HG03571 (cell line): ENCODE data around the gene ZNF746.

Experiments
- ATAC-seq: cut with Tn5 transposase; IDR thresholded peaks from one replicate; pipeline ENCODE4 v1.9.1; 2021; ENCODE audit not compliant: unreplicated experiment

The ZNF746 gene

GRCh38 chr7:149490083-149490760 lies 7.4 kb downstream of the ZNF746 start:
- ATAC-seq: no peak

GRCh38 chr7:149489391-149490024 lies 8.1 kb downstream of the ZNF746 start:
- no peak for ATAC-seq

DNA sequence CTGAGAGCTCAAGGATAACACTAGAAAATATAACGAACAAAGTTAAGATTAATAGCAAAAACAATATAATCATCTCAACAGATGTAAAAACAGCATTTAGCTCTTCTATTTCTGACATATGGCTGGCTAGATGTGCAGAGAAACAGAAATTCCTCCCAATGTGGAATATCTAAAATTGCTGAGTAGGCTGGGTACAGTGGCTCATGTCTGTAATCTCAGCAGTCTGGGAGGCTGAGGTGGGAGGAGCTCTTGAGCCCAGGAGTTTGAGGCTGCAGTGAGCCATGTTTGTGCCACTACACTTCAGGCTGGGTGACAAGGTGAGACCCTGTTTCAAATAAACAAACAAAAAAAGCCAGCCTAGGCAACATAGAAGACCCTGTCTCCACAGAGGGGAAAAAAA lies 18.0 kb downstream of the ZNF746 start:
- no peak for ATAC-seq

DNA sequence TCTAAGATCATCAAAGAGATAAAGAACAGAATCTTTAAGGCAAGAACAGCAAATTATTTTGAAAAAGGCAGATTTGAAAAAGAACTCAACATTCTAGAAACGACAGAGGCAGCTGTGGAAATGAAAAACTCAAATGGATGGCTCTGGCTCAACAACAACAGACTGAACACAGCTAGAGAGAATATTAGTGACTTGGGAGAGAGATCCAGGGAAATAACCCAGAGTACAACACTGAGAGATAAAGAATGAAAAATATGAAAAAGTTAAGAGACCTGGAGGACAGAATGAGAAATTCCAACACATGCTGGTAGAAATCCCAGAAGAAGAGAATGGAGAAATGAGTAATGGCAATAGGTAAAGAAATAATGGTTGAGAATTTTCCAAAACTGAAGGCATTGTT lies 18.9 kb downstream of the ZNF746 start:
- ATAC-seq: no peak

DNA sequence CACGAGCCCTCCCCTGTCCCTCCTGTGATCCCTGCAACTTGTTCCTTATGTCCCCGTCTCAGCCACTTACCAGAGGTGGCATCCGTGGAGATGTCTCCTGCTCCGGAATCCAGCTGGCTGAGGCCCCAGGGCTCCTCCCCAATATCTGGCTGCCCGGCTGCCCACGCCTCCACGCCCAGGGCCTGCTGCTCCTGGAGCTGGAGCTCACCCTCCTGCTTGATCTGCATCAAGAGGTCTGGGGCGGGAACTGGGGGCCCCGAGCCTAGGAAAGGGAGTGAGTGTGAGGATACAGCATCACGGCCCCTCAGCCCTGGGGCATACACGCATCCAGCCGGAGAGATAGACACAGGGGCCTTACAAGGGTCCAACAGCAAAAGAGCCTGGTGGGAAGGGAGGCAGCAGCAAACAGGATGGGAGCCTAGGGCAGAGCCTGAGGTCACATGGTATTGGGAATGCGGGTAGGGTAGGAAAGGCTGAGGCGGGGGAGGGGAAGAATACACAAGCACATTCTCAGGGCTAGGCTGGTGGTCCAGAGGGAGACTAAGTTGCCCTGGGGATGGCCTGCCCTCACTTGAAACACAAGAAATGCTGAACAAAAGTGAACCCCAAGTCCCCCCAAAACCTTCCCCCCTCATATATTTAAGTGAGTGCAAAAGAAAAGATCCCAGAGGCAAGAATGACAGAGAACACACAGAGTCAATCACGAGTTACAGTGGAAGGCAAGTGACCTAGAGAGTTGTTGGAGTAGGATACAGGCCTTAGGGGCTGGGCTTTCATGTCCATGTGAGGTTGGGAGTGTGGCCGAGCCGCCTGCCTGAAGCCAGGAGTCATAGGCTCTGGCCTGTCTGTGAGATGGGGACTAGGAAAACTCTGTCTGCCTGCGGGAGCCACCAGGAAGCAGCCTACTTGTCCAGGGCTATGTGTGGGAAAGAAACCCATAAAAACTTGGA lies 19.8 kb downstream of the ZNF746 start:
- ATAC-seq: no peak

GRCh38 chr7:149476791-149477190 lies 20.8 kb downstream of the ZNF746 start:
- no peak for ATAC-seq

- ATAC-seq: no peak
Measured at GRCh38 chr7:149475121-149476045, 22.2 kb downstream of the ZNF746 start.

DNA sequence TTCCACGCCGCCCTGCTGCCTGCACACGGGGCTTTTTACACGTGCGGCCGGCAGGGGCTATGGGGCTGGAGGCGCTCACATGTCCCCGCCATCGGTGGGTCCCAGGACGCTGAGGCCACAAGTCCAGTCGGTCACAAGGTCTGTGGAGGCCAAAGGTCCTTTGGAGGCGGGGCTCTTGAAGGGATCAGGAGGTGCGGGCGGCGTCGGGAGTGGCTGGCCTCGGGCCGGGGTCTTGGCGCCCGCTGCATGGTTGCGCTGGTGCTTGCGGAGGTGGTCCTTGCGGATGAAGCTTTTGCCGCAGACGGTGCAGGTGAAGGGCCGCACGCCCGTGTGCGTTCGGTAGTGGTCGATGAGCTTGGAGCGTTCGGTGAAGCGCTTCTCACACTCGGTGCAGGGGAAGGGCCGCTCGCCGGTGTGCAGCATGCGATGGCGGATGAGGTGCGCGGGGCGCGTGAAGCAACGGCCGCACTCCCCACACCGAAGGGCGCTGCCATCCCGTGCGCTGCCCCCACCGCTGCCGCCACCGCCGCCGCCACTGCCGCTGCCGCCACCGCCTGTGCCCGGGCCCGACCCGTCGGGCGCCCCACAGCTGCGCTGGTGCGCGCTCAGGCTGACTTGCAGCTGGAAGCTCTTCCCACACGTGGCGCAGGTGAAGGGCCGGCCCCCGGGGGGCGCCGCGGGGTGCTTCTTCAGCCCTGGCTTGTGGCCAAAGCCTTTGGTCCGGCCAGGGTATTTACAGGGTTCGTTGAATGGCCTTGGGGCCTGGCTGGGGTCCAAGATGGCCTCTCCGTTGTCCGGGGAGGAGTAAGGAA lies 23.1 kb downstream of the ZNF746 start:
- ATAC-seq: no peak

GRCh38 chr7:149473251-149473650 lies 24.4 kb downstream of the ZNF746 start:
- no peak for ATAC-seq

- ATAC-seq: no peak
Measured at GRCh38 chr7:149471289-149471953, 26.2 kb downstream of the ZNF746 start.

GRCh38 chr7:149469806-149470205 lies 27.8 kb downstream of the ZNF746 start:
- ATAC-seq: no peak

DNA sequence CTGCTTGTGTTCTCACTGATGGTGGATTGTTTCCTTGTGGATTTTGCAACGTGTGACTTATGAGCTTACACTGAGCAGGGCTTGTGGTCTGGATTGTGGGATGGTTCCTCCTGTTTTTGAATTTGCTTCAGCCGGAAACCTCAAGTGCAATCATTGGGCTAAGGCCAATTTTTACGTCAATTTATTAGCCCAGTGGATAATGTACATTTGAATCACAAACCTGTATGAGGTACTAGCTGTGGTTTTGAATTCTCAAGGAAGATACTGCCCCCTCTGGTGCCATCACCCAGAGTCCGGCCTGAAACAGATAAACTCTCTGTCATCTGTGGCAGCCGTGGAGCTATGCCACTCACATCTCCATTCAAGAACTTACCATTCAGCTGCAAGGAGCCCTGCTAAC lies 29.4 kb downstream of the ZNF746 start:
- no peak for ATAC-seq

DNA sequence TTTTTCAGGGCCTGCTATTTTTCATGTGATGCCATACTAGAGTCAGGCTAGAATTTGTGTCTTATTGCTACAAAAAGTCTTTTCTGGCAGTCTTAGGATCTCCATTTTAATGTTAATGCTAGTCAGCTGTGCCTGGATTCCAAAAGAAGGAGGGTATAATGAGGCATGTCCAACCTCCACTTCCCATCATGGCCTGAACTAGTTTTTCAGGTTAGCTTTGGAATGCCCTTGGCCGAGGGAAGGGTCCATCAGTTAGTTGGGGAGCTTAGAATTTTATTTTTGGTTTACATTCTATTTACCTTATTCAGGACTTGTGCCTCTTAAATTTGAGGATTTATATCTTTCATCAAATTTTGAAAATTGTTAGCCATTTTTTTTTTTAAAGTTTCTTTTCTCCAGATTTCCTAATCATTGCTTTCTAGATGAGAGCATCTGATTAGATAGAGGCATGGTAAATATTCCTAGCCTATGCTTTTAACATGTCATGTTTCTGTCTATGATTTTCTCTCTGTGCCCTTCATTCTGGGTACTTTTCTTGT lies 30.2 kb downstream of the ZNF746 start:
- no peak for ATAC-seq

- no peak for ATAC-seq
Measured at GRCh38 chr7:149466364-149466763, 31.2 kb downstream of the ZNF746 start.

DNA sequence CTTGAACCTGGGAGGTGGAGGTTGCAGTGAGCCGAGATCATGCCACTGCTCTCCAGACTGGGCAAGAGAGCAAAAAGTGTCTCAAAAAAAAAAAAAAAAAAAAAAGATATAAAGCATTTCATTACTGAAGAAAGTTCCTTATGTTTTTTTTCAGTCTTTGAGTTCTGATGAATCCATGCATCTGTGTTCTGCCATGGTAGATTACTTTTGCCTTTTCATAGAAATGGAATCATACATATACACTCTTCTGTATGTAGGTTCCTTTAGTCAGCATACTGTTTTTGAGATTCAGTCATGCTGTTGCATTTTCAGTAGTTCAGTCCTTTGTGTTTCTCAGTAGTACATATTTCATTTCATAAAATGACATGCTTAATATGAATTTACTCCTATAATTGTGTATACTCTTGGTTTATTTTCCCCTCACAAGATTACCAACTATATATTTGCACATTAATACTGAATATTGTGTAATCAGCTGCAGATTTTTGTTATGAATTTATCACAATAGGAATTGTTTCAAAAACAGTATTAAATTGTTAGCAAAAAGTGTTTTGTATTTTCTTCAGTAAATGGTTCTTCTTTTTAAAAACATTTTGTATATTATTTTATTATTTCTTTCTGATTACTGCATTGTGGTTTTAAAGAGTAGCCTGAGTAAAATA lies 34.0 kb downstream of the ZNF746 start:
- ATAC-seq: no peak

- ATAC-seq: no peak
Measured at GRCh38 chr7:149462101-149462520, 35.5 kb downstream of the ZNF746 start.

DNA sequence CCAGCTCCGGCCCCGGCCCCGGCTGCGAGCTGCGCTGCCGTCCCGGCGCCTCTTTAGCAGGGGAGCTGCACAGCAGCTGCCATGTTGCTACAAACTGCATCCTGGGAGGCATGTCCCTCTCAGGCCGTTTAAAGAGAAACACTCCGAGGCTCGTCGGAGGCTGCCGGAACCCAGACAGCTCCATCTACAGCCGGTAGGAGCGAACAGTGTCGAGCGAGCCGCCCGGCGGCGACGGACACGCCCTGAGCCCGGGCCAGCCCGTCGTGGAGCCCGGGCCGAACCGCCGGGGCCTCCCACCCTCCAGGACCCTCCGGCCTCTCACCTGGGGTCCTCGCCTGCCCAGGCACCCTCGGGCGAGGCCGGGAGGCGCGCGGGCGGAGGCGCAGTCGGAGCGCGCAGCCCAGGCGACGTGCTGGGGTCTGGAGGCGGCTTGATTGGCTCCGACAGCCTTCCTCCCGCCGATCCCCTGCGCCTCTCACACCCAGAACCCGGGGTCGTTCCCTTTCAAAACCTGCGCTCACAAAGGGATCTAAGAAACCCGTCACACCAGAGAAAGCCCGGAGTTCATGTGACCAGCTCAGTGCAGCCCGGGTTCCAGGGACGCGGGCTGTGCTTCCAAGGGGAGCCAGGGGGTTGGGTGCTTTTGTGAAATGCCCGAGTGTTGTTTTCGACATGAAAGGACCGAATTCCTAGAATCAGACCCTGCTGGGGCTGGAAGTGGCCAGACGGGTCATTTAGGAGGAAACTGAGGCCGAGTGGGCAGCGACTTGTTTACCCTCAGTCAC lies 36.9 kb downstream of the ZNF746 start, which contains the start of gene ZNF777:
Gene ZNF777, minus strand, starts transcription at position 570 of the 785 bp plus-strand sequence. CDS start 5,040 bp downstream, outside the sequence.
- ATAC-seq: peak; percentile 96
